GM12874 (cell line): Measurements from ENCODE around the gene WRNIP1.
A peak's percentile ranks its signal among the peaks of the same experiment; 100 is the strongest.

Source experiments
- TF ChIP-seq, protein P1 (sequence below): IDR thresholded peaks from 2 replicates; pipeline ENCODE4 v1.5.1; 2011; ENCODE audit warnings: low read depth, mild to moderate bottlenecking, control low read depth, low read length, moderate library complexity; ENCODE audit not compliant: insufficient read depth

Gene WRNIP1

DNA sequence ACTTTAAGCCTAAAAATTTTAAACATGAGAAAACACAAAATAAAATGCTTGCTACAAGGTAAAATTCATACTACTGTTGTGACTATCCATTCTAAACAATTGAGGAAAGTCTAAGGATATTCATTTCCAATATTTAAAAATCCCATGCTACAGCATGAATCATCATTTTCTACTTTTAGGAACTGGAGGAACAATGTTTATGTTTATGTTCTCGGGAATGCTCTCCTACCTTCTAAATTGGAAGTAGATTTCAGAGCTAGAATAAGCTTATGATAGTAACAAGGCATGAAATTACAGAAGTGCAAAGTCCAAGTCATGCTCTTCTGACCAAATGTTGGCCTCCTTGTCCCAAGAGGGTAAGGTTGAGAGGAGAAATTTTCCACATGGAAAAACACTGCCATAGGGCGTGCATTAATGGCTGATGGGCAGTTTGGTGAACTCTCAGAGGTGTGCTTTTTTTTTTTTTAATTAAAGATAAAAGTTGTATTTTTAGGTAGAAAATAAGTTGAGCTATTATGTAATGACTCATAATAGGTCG lies 8.4 kb upstream of the WRNIP1 start:
- TF ChIP-seq, protein P1, sequence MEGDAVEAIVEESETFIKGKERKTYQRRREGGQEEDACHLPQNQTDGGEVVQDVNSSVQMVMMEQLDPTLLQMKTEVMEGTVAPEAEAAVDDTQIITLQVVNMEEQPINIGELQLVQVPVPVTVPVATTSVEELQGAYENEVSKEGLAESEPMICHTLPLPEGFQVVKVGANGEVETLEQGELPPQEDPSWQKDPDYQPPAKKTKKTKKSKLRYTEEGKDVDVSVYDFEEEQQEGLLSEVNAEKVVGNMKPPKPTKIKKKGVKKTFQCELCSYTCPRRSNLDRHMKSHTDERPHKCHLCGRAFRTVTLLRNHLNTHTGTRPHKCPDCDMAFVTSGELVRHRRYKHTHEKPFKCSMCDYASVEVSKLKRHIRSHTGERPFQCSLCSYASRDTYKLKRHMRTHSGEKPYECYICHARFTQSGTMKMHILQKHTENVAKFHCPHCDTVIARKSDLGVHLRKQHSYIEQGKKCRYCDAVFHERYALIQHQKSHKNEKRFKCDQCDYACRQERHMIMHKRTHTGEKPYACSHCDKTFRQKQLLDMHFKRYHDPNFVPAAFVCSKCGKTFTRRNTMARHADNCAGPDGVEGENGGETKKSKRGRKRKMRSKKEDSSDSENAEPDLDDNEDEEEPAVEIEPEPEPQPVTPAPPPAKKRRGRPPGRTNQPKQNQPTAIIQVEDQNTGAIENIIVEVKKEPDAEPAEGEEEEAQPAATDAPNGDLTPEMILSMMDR, result no peak

DNA sequence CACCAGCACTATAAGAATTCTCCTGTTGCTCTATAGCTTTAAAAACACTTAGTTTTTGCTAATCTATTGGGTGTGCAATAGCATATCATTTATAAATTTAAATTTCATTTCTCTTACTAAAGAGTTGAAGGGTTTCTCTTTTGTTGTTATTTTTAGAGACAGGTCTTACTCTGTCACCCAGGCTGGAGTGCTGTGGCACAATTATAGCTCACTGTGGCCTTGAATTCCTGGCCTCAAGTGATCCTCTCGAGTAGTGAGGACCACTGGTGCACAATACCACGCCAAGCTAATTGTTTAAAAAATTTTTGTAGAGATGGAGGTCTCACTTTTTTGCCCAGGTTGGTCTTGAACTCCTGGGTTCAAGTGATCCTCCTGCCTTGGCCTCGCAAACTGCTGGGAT lies 6.2 kb upstream of the WRNIP1 start:
- TF ChIP-seq, protein P1, result no peak

DNA sequence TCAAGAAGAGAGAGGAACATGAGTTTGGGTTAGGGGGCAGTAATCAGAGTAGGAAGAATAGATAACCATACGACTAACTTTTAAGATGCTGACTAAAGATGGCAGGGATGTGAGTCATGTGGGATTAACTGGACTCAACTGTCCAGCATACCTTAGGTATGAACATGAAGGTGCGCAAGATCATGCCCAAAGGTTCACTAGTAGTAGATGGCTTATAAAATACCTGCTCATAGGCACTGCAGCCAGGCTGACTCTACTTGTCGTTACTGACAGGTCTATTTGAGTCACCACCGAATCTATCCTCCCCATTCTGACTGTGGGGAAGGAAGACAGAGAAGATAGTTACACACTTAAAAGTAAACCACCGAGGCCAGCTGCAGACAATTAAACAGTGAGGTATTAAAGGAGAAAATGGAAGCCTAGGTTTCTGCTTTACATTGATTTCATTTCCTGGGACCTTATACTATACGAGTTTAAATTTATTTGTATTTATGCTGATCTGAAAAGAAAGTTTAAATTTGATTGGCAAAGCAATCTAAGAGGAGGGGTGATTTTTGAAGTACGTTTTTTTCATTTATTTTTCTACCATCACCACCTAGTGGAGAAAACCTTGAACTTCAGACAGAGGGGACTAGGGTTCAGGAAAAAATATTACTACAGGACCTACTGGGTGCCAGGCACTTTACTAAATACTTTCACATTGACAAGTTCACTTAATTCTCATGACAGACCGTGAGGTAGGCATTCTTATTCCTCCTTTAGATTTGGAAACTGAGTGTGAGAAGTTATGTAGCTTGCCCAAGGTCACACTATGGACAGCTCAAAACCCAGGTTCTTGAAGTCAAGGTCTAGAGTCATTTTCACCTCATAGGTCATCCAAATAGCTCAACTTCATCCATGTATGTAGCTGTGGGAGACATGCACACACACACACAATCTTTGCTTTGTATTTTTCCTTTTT lies 4.0 kb upstream of the WRNIP1 start:
- TF ChIP-seq, protein P1, result peak; percentile 32; the same call in 1 of the 2 replicates

DNA sequence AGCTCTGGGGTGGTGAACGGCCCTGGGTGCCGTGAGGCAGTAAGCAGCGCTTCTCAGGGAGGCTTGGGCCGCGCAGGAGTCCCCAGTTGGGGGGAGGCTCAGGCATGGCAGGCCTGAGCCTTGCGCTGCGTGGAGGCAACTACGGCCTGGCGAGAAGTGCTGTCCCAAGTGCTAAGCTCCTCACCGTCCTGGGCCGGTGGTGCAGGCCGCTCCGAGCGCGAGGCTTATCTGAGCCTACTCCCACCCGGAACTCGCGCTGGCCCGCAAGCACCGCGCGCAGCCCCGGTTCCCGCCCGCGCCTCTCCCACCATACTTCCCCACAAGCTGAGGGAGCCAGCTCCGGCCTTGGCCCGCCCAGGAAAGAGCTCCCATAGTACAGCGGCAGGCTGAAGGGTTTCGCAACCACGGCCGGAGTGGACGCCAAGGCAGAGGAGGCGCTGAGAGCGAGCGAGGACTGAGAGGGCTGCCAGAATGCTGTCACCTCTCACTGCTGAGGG lies 1.8 kb upstream of the WRNIP1 start:
- TF ChIP-seq, protein P1, result no peak

DNA sequence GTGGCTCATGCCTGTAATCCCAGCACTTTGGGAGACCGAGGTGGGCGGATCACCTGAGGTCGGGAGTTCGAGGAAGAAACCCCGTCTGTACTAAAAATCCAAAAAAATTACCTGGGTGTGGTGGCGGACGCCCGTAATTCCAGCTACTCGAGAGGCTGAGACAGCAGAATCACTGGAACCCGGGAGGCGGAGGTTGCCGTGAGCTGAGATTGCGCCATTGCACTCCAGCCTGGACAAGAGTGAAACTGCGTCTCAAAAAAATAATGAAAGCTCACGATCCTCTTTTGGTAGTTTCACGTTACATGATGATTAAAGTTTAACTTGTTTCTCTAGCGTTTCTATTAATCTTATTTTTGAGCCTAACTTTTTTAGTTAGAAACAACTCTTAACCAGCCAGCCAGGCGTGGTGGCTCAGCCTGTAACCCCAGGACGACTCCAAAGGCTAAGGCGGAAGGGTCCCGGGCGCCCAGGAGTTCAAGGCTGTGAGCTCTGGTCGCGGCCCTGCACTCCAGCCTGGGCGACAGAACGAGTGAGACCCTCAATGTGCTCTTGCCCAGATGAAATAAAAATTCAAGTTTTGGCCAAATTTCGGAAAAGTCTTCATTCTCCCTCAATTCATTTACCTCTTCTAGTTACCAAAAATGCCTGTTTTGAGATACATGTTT lies 1.2 kb upstream of the WRNIP1 start:
- TF ChIP-seq, protein P1, result no peak

- TF ChIP-seq, protein P1, result no peak
Observed at GRCh38 chr6:2764610-2765165, 505 bp upstream of the WRNIP1 start.
